Kidney epithelial cell (primary cell): ENCODE data around the gene SNTG2. TPM values are rescaled to one million over a fixed set of nuclear protein-coding genes. Genes with fewer than 3 reads are reported as not detected.

Experiments used
- DNase-seq: peaks from one replicate; pipeline ENCODE4 v3.0.0-alpha.2; 2010; ENCODE audit warnings: low read depth
- H3K27me3 ChIP-seq: 2 replicates; pipeline ENCODE4 v1.6.0; 2011; ENCODE audit warnings: low read length; ENCODE audit not compliant: control insufficient read depth, insufficient read depth
- H3K36me3 ChIP-seq: 2 replicates; pipeline ENCODE4 v1.5.1; 2011; ENCODE audit warnings: low read length; ENCODE audit not compliant: control insufficient read depth, insufficient read depth
- H3K4me3 ChIP-seq: 2 replicates; pipeline ENCODE4 v1.5.1; 2011; ENCODE audit warnings: low read depth, mild to moderate bottlenecking, control low read depth, low read length
- CTCF ChIP-seq: IDR thresholded peaks from 2 replicates; pipeline ENCODE4 v1.5.1; 2011; ENCODE audit warnings: mild to moderate bottlenecking, moderate library complexity, low read length, control low read depth, inconsistent platforms; ENCODE audit not compliant: insufficient read depth, poor library complexity, severe bottlenecking
- total RNA-seq: library from RNA; depleted of rRNA; stranded (reverse); fragments of >200 nt; gene quantifications from 2 replicates; pipeline ENCODE4 v1.2.3, GENCODE V29; 2015

SNTG2 gene
- total RNA-seq, 1 donor from 2014 or later, result 0.38 TPM

- TF ChIP-seq CTCF, result no peak
- Histone ChIP-seq H3K27me3 (no peaks in the 10 kb centered on the region), H3K36me3 (no peaks in the 10 kb centered on the region), H3K4me3 (no peak overlapping the region)
- no peak for DNase-seq
These were observed 103.1 kb downstream of the SNTG2 start for GRCh38 chr2:1053786-1054185.

DNA sequence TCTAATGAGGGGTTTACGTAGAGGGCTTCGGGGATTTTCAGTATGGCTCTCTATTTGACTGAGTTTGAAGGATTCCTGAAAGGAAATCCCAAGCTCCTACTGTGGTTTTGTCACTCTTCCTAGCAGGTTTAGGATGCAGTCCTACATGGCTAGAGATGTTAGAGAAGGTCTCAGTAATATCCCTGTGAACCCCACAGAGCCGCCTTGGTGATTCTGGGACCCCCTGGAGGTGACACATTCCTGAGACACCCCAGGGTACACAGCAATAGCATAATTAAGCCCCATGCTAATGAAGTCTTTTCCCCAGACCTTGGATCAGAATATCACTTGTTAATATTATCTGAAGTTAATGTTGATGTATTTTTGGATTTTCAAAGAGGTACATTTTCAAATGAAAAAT is 103.8 kb downstream of the SNTG2 start:
- H3K36me3 ChIP-seq, result no peaks in the 10 kb centered on the region
- no peak overlapping the region for H3K4me3 ChIP-seq
- DNase-seq, result no peak
- no peak for TF ChIP-seq CTCF
- H3K27me3 ChIP-seq, result no peaks in the 10 kb centered on the region

- H3K27me3 ChIP-seq, result no peaks in the 10 kb centered on the region
- no peaks in the 10 kb centered on the region for H3K36me3 ChIP-seq
- TF ChIP-seq CTCF, result no peak
- peak; percentile 73 for DNase-seq
- no peak overlapping the region for H3K4me3 ChIP-seq
These were observed 104.5 kb downstream of the SNTG2 start for GRCh38 chr2:1055014-1055595.

GRCh38 chr2:1060372-1060771 is 109.7 kb downstream of the SNTG2 start:
- Histone ChIP-seq H3K36me3 (no peaks in the 10 kb centered on the region), H3K27me3 (no peaks in the 10 kb centered on the region)

GRCh38 chr2:1060987-1061386 is 110.3 kb downstream of the SNTG2 start:
- TF ChIP-seq CTCF, result no peak

More at GRCh38 chr2:1060372-1060771, 109.7 kb downstream of the SNTG2 start:
- TF ChIP-seq CTCF, result no peak
- DNase-seq, result no peak
- H3K4me3 ChIP-seq, result no peak overlapping the region

GRCh38 chr2:1068241-1068640 is 117.6 kb downstream of the SNTG2 start:
- Histone ChIP-seq H3K27me3 (no peaks in the 10 kb centered on the region), H3K36me3 (no peaks in the 10 kb centered on the region), H3K4me3 (no peak overlapping the region)
- TF ChIP-seq CTCF, result no peak
- no peak for DNase-seq

More at GRCh38 chr2:1060987-1061386, 110.3 kb downstream of the SNTG2 start:
- Histone ChIP-seq H3K27me3 (no peaks in the 10 kb centered on the region), H3K4me3 (no peak overlapping the region), H3K36me3 (no peaks in the 10 kb centered on the region)
- DNase-seq, result no peak
